Osteoblast (primary cell): ENCODE data around the gene CSMD2. TPM values are rescaled to one million over a fixed set of nuclear protein-coding genes. Genes with fewer than 3 reads are reported as not detected.
A peak's percentile ranks its signal among the peaks of the same experiment; 100 is the strongest.

ENCODE experiments used
- DNase-seq: peaks from one replicate; pipeline ENCODE4 v3.0.0; 2011; ENCODE audit warnings: low spot score, mixed read lengths; ENCODE audit not compliant: insufficient read length; ENCODE audit errors: missing footprints
- H2AFZ ChIP-seq: 2 replicates; pipeline ENCODE4 v1.6.0; 2011; ENCODE audit warnings: mild to moderate bottlenecking, low read length
- H3K27ac ChIP-seq: 2 replicates; pipeline ENCODE4 v1.5.1; 2011; ENCODE audit warnings: mild to moderate bottlenecking, low read depth, low read length, moderate library complexity
- H3K27me3 ChIP-seq: 2 replicates; pipeline ENCODE4 v1.6.0; 2012; ENCODE audit warnings: mild to moderate bottlenecking, control low read depth, inconsistent platforms, low read length, moderate library complexity; ENCODE audit not compliant: insufficient read depth
- H3K36me3 ChIP-seq: 2 replicates; pipeline ENCODE4 v1.5.1; 2011; ENCODE audit warnings: mild to moderate bottlenecking, low read length, control low read depth, moderate library complexity; ENCODE audit not compliant: insufficient read depth
- H3K4me1 ChIP-seq: 2 replicates; pipeline ENCODE4 v1.5.1; 2011; ENCODE audit warnings: mild to moderate bottlenecking, low read length, control low read depth, moderate library complexity; ENCODE audit not compliant: insufficient read depth
- H3K4me2 ChIP-seq: 2 replicates; pipeline ENCODE4 v1.6.0; 2011; ENCODE audit warnings: mild to moderate bottlenecking, low read length; ENCODE audit not compliant: insufficient read depth
- H3K4me3 ChIP-seq: fragments of 200-600 bp; sonication (generic); 3 replicates; pipeline ENCODE4 v1.5.1; 2012; ENCODE audit warnings: mild to moderate bottlenecking, low read length, inconsistent platforms; ENCODE audit not compliant: insufficient read depth
- H3K79me2 ChIP-seq: 2 replicates; pipeline ENCODE4 v1.6.0; 2012; ENCODE audit warnings: mild to moderate bottlenecking, low read length, control low read depth, inconsistent platforms; ENCODE audit not compliant: insufficient read depth
- H3K9me3 ChIP-seq: 2 replicates; pipeline ENCODE4 v1.5.1; 2011; ENCODE audit warnings: low read depth, low read length, control low read depth
- H4K20me1 ChIP-seq: 2 replicates; pipeline ENCODE4 v1.6.0; 2012; ENCODE audit warnings: mild to moderate bottlenecking, low read length, control low read depth; ENCODE audit not compliant: insufficient read depth
- CTCF ChIP-seq: IDR thresholded peaks from 2 replicates; pipeline ENCODE4 v1.5.1; 2011; ENCODE audit warnings: mild to moderate bottlenecking, low read depth, low read length, moderate library complexity; ENCODE audit errors: extremely low read depth
- total RNA-seq: library from RNA; depleted of rRNA; stranded (reverse); fragments of >200 nt; gene quantifications from 2 replicates; pipeline ENCODE4 v1.2.3, GENCODE V29; 2012

Gene CSMD2
- total RNA-seq, 1 donor, result 0.36 TPM

- no peak for DNase-seq
- Histone ChIP-seq H3K27me3 (no peaks in the 10 kb centered on the region), H3K79me2 (no peaks in the 10 kb centered on the region), H3K4me2 (no peak overlapping the region), H3K4me1 (no peaks in the 10 kb centered on the region), H4K20me1 (no peaks in the 10 kb centered on the region), H2AFZ (no peak overlapping the region), H3K4me3 (no peak overlapping the region), H3K9me3 (no peaks in the 10 kb centered on the region), H3K36me3 (no peaks in the 10 kb centered on the region), H3K27ac (no peak overlapping the region)
- TF ChIP-seq CTCF, result no peak
Measured at GRCh38 chr1:33745942-33746341, 419.1 kb downstream of the CSMD2 start.

- H3K79me2 ChIP-seq, result no peaks in the 10 kb centered on the region
- no peak overlapping the region for H2AFZ ChIP-seq
- no peaks in the 10 kb centered on the region for H3K4me1 ChIP-seq
- DNase-seq, result peak; percentile 60
- no peaks in the 10 kb centered on the region for H3K36me3 ChIP-seq
- no peaks in the 10 kb centered on the region for H3K9me3 ChIP-seq
- H3K4me2 ChIP-seq, result no peak overlapping the region
- no peaks in the 10 kb centered on the region for H3K27me3 ChIP-seq
- H3K27ac ChIP-seq, result no peak overlapping the region
- H3K4me3 ChIP-seq, result no peak overlapping the region
- no peaks in the 10 kb centered on the region for H4K20me1 ChIP-seq
- no peak for TF ChIP-seq CTCF
Measured at GRCh38 chr1:33743221-33743998, 421.6 kb downstream of the CSMD2 start.

- Histone ChIP-seq H4K20me1 (no peaks in the 10 kb centered on the region), H3K4me1 (no peaks in the 10 kb centered on the region), H3K27ac (no peak overlapping the region), H2AFZ (no peak overlapping the region), H3K27me3 (no peaks in the 10 kb centered on the region), H3K36me3 (no peaks in the 10 kb centered on the region), H3K79me2 (no peaks in the 10 kb centered on the region), H3K4me2 (no peak overlapping the region), H3K9me3 (no peaks in the 10 kb centered on the region), H3K4me3 (no peak overlapping the region)
- TF ChIP-seq CTCF, result no peak
- DNase-seq, result no peak
Measured at GRCh38 chr1:33742663-33743062, 422.4 kb downstream of the CSMD2 start.

- H2AFZ ChIP-seq, result no peak overlapping the region
- no peaks in the 10 kb centered on the region for H3K27me3 ChIP-seq
- H4K20me1 ChIP-seq, result no peaks in the 10 kb centered on the region
- no peak overlapping the region for H3K27ac ChIP-seq
- no peaks in the 10 kb centered on the region for H3K36me3 ChIP-seq
- no peak for DNase-seq
- no peaks in the 10 kb centered on the region for H3K79me2 ChIP-seq
- H3K4me2 ChIP-seq, result no peak overlapping the region
- H3K4me1 ChIP-seq, result no peaks in the 10 kb centered on the region
- H3K4me3 ChIP-seq, result no peak overlapping the region
- no peaks in the 10 kb centered on the region for H3K9me3 ChIP-seq
- no peak for TF ChIP-seq CTCF
Measured at GRCh38 chr1:33741749-33742148, 423.3 kb downstream of the CSMD2 start.
